Upper lobe of left lung (tissue), 6 donors: ENCODE measurements around the gene BORCS6. TPM values are rescaled to one million over a fixed set of nuclear protein-coding genes. Genes with fewer than 3 reads are reported as not detected.
A peak's percentile ranks its signal among the peaks of the same experiment; 100 is the strongest.

ENCODE experiments used
- ATAC-seq, 2 donors: fragments of 200-7000 bp; cut with Tn5 transposase; one replicate each; pipeline ENCODE4 v1.9.1; 2022; ENCODE audit warnings: mild to moderate bottlenecking in 2 of 2, moderate library complexity in 2 of 2; ENCODE audit not compliant: low FRiP score in 2 of 2
- DNase-seq, 2 donors: peaks; one replicate each; pipeline ENCODE4 v3.0.0-alpha.2; 2019 to 2020
- H3K27ac ChIP-seq, 4 donors: fragments of 200-600 bp; sonication (generic); one replicate each; pipeline ENCODE4 v1.5.1; 2016 to 2019
- H3K27me3 ChIP-seq, 4 donors: fragments of 200-600 bp; sonication (generic); one replicate each; pipeline ENCODE4 v1.5.1; 2017 to 2019
- H3K36me3 ChIP-seq, 4 donors: fragments of 200-600 bp; sonication (generic); one replicate each; pipeline ENCODE4 v1.5.1; 2016 to 2019
- H3K4me1 ChIP-seq, 4 donors: fragments of 200-600 bp; sonication (generic); one replicate each; pipeline ENCODE4 v1.5.1; 2018 to 2019
- H3K4me3 ChIP-seq, 4 donors: fragments of 200-600 bp; sonication (generic); one replicate each; pipeline ENCODE4 v1.5.1; 2017 to 2019; ENCODE audit warnings: mild to moderate bottlenecking in 2 of 4, moderate library complexity in 1 of 4
- H3K9me3 ChIP-seq, 4 donors: fragments of 200-600 bp; sonication (generic); one replicate each; pipeline ENCODE4 v1.5.1; 2018 to 2019
- EP300 ChIP-seq, 4 donors: sonication (generic); formaldehyde crosslinking; IDR thresholded peaks; one replicate each; pipeline ENCODE4 v1.5.1; 2017; ENCODE audit warnings: antibody characterized with exemption in 4 of 4, control low read depth in 2 of 4
- POLR2A ChIP-seq, 4 donors: fragments of 450-650 bp; IDR thresholded peaks; one replicate each; pipeline ENCODE4 v1.5.1; 2016 to 2017; ENCODE audit warnings: antibody characterized with exemption in 4 of 4, mild to moderate bottlenecking in 2 of 4
- POLR2AphosphoS5 ChIP-seq, 2 donors: sonication (generic); formaldehyde crosslinking; IDR thresholded peaks; one replicate each; pipeline ENCODE4 v1.5.1; 2017; ENCODE audit warnings: antibody characterized with exemption in 2 of 2
- WGBS, 2 donors: methylation state at CpG; one replicate each; pipeline ENCODE4 v1.1.5; 2017 to 2018; 5-methylcytosine and 5-hydroxymethylcytosine counted together
- total RNA-seq, 6 donors: library from RNA; depleted of rRNA in 4 of 6; stranded (reverse); fragments of >200 nt in 4 of 6; gene quantifications; one replicate each; pipeline versions ENCODE4 v1.1.0 to v1.2.1, GENCODE V29; 2016 to 2021
- TF ChIP-seq, protein P1 (sequence below), 6 experiments: fragments of 450-650 bp in 4 of 6; fragments of 200-600 bp in 2 of 6; sonication (generic) in 2 of 6; IDR thresholded peaks; one replicate each; pipeline ENCODE4 v1.5.1; 2016 to 2019; ENCODE audit warnings: antibody characterized with exemption in 6 of 6
- donor health status: DM: no; HTN: no; CAD: no; lungs with moderate emphysema.
- donor health status: DM: no; HTN: yes; CAD: no; lungs with severe emphysema.

The BORCS6 gene
- total RNA-seq, 6 donors from 2014 or later: 7.3 to 12.5 (median 11.1) TPM

DNA sequence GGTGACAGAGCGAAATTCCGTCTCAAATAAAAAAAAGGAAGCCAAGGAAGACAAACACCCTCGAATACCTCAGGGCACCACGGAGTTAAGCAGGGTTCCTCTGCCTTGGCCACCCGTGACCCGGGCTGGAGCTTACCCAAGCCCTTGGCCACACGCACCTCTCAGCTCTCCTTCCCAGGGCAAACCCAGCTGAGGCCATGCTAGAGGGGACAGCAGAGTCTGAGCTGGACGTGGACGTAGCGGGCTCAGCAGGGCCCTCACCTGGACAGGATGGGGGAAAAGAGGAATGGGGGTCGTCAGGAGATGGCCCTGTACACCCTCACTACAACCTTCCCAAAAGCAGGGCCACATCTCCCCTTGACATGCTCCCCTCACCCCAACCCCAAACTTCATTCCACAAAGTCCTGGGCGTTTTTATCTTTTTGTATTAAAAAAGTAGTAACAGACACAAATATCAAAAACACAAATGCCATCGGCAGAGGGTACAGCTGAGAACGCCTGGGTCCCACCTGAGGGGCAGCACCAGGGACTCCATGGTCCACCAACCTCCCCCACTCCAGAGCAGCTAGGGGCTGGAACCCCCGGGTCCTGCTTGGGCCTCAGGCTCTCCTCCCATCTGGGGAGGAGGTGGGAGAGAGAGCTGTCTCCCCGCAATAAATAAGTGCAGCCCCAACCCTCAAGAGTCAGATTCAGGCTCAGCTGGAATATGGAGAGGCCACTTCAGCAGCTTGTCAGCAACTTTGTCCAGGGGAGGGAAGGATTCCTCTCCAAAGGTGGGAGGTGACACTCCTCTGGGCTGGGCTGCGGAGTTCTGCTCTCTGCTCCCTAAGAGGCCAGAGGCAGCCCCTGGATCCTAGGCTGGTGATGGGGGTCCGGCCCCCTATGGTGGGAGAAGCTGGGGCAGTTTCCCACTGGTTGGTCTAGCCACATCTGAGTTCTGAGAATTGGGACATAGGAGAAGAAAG is 49.6 kb downstream of the BORCS6 start:
- TF ChIP-seq POLR2AphosphoS5 (IDR thresholded peaks at IDR 0.05): no peak
- TF ChIP-seq POLR2A (IDR thresholded peaks at IDR 0.05): no peak
- TF ChIP-seq EP300 (IDR thresholded peaks at IDR 0.05): no peak
- TF ChIP-seq, protein P1, sequence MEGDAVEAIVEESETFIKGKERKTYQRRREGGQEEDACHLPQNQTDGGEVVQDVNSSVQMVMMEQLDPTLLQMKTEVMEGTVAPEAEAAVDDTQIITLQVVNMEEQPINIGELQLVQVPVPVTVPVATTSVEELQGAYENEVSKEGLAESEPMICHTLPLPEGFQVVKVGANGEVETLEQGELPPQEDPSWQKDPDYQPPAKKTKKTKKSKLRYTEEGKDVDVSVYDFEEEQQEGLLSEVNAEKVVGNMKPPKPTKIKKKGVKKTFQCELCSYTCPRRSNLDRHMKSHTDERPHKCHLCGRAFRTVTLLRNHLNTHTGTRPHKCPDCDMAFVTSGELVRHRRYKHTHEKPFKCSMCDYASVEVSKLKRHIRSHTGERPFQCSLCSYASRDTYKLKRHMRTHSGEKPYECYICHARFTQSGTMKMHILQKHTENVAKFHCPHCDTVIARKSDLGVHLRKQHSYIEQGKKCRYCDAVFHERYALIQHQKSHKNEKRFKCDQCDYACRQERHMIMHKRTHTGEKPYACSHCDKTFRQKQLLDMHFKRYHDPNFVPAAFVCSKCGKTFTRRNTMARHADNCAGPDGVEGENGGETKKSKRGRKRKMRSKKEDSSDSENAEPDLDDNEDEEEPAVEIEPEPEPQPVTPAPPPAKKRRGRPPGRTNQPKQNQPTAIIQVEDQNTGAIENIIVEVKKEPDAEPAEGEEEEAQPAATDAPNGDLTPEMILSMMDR (IDR thresholded peaks at IDR 0.05): no peak

DNA sequence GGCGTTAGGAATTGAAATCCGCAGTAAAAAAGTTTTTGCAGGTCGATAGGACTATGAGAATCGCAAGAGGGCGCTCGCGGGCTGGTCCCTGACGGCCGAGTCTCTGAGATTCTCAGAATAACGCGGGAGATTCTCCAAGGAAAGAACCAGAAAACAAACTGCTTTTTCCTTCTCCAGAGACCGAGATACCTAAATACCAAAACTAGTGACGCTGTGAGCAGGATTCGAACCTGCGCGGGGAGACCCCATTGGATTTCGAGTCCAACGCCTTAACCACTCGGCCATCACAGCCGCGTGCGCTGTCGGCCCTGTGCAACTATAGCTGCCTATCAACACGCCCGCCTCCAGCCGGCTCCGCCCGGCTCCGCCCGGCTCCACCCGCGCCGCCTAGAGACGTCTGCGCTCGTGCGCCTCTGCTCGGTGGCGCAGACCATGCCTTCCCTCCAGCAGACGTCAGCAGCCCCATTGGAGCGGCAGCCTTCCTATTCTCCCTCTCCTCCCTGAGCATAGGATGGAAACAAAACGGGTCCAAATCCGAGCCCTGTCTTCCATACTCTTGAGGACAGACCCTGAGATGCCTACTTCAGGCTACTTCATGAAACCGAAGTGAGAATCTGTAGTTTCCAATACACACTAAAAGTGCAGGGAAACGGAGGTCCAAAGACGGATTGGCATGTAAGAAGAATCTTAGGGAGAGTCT is 51.2 kb downstream of the BORCS6 start:
- ATAC-seq (peak; percentile 91 to 95), DNase-seq (peak; percentile 91 to 99)
- peaks cover 16 to 42% (median 27%) of the 10 kb centered on the region in 4 donors for H3K4me1 ChIP-seq
- peak overlapping the region in 3 of 4 donors; percentile 16 to 34 (median 32) for H3K4me3 ChIP-seq
- H3K9me3 ChIP-seq: no peaks in the 10 kb centered on the region
- TF ChIP-seq POLR2AphosphoS5 (IDR thresholded peaks at IDR 0.05) (peak; percentile 79), EP300 (IDR thresholded peaks at IDR 0.05) (peak in 1 of 4 donors; percentile 49), POLR2A (IDR thresholded peaks at IDR 0.05) (peak in 3 of 4 donors; percentile 48 to 78 (median 70))
- TF ChIP-seq, protein P1 (IDR thresholded peaks at IDR 0.05): peak; percentile 69 to 92 (median 88)
- H3K36me3 ChIP-seq: peaks cover 33 to 46% (median 45%) of the 10 kb centered on the region in 4 donors
- H3K27ac ChIP-seq: peak overlapping the region; percentile 62 to 87 (median 76)
- H3K27me3 ChIP-seq: no peaks in the 10 kb centered on the region
- 2 to 5% methylated on average over 19 to 46 of the region's 46 CpGs for WGBS, 2 donors

More for the DNA sequence above, 49.6 kb downstream of the BORCS6 start:
- Histone ChIP-seq H3K27ac (peak overlapping the region; percentile 62 to 87 (median 76)), H3K4me1 (peaks cover 16 to 42% (median 27%) of the 10 kb centered on the region in 4 donors), H3K36me3 (peaks cover 47 to 62% (median 60%) of the 10 kb centered on the region in 4 donors), H3K27me3 (no peaks in the 10 kb centered on the region), H3K9me3 (no peaks in the 10 kb centered on the region), H3K4me3 (no peak overlapping the region)
- 77 to 78% methylated on average over 15 to 17 of the region's 18 CpGs for WGBS, 2 donors
- peak in 1 of 2 donors; percentile 55 for DNase-seq
- no peak for ATAC-seq

DNA sequence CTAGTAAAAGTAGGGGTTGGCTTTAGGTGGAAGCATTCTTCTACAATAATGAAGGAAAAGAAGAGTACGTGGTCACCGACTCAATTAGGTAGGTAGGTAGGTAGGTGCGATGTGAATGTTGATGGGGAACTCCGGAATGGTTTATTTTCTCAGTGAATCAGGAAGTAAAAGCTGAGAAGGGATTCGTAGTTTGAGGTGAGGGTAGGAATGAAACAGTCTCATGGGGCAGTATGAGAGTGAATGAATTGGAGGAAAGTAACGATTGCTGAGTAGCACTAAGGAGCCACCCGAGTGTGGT is 51.7 kb downstream of the BORCS6 start:
- Histone ChIP-seq H3K36me3 (peaks cover 28 to 41% (median 40%) of the 10 kb centered on the region in 4 donors), H3K4me3 (peak overlapping the region in 3 of 4 donors; percentile 16 to 34 (median 32)), H3K27ac (peak overlapping the region in 3 of 4 donors; percentile 60 to 87 (median 84)), H3K27me3 (no peaks in the 10 kb centered on the region), H3K4me1 (peaks cover 16 to 40% (median 27%) of the 10 kb centered on the region in 4 donors), H3K9me3 (no peaks in the 10 kb centered on the region)
- no peak for TF ChIP-seq POLR2A (IDR thresholded peaks at IDR 0.05)
- no peak for TF ChIP-seq EP300 (IDR thresholded peaks at IDR 0.05)
- TF ChIP-seq, protein P1 (IDR thresholded peaks at IDR 0.05): no peak
- no peak for TF ChIP-seq POLR2AphosphoS5 (IDR thresholded peaks at IDR 0.05)
- 2 to 3% methylated on average over 7 of the region's 7 CpGs for WGBS, 2 donors
- DNase-seq (no peak), ATAC-seq (no peak)

Other genes with a start within 250 kb of the BORCS6 start
- gene GUCY2D, start 187.6 kb downstream of the BORCS6 start, total RNA-seq: 1 to 10 TPM in 3 of 6 donors, not detected in 3; 2.6 to 5.0 (median 3.8) TPM
- gene ALOX15B, start 151.1 kb downstream of the BORCS6 start, total RNA-seq: 100 to 1,000 TPM in 3 of 6 donors, 10 to 100 TPM in 3; 46.2 to 177 (median 105) TPM
- gene ALOX12B, start 102.5 kb downstream of the BORCS6 start, total RNA-seq: not detected
- not detected for gene ALOXE3, start 71.7 kb downstream of the BORCS6 start, total RNA-seq
- 1 to 10 TPM in 1 of 6 donors, not detected in 5; 4.9 TPM for gene HES7, start 66.1 kb downstream of the BORCS6 start, total RNA-seq
- 100 to 1,000 TPM; 112 to 358 (median 288) TPM for gene PER1, start 37.8 kb downstream of the BORCS6 start, total RNA-seq
- gene VAMP2, start 27.2 kb downstream of the BORCS6 start, total RNA-seq: 10 to 100 TPM; 27.2 to 75.8 (median 49.8) TPM
- gene TMEM107, start 13.8 kb downstream of the BORCS6 start, total RNA-seq: 10 to 100 TPM; 11.5 to 32.5 (median 17.3) TPM
- 1 to 10 TPM in 5 of 6 donors, not detected in 1; 1.8 to 8.1 (median 5.3) TPM for gene AURKB, start 20.4 kb upstream of the BORCS6 start, total RNA-seq
- gene CTC1, start 57.9 kb upstream of the BORCS6 start, total RNA-seq: 100 to 1,000 TPM in 1 of 6 donors, 10 to 100 TPM in 5; 19.6 to 123 (median 42.4) TPM
- gene PFAS, start 59.1 kb upstream of the BORCS6 start, total RNA-seq: 10 to 100 TPM; 11.9 to 60.8 (median 29.5) TPM
- 10 to 100 TPM; 19.9 to 32.4 (median 26.6) TPM for gene RANGRF, start 98.5 kb upstream of the BORCS6 start, total RNA-seq
- gene SLC25A35, start 105.2 kb upstream of the BORCS6 start, total RNA-seq: 10 to 100 TPM in 3 of 6 donors, 1 to 10 TPM in 3; 3.9 to 18.9 (median 9.5) TPM
- gene ARHGEF15, start 120.1 kb upstream of the BORCS6 start, total RNA-seq: 100 to 1,000 TPM in 2 of 6 donors, 10 to 100 TPM in 4; 12.5 to 127 (median 30.4) TPM
- gene ODF4, start 149.7 kb upstream of the BORCS6 start, total RNA-seq: not detected
- 1,000 to 10,000 TPM in 3 of 6 donors, 100 to 1,000 TPM in 3; 736 to 1,938 (median 1,066) TPM for gene RPL26, start 193.0 kb upstream of the BORCS6 start, total RNA-seq
- not detected for gene RNF222, start 207.6 kb upstream of the BORCS6 start, total RNA-seq
- gene NDEL1, start 245.7 kb upstream of the BORCS6 start, total RNA-seq: 100 to 1,000 TPM in 2 of 6 donors, 10 to 100 TPM in 4; 62.3 to 138 (median 85.4) TPM